Hippocampal formation (tissue), 2 donors: ENCODE data around the gene REEP3.
"Not testable (repeated sequence)": the region's sequence is repeated elsewhere in the genome, so short reads cannot be mapped to it uniquely, and the experiment has no call there.

Experiments used
- DNase-seq, 2 donors: peaks; one replicate each; lab custom pipeline; 2025; lab: John Stamatoyannopoulos, UW

Gene REEP3

DNA sequence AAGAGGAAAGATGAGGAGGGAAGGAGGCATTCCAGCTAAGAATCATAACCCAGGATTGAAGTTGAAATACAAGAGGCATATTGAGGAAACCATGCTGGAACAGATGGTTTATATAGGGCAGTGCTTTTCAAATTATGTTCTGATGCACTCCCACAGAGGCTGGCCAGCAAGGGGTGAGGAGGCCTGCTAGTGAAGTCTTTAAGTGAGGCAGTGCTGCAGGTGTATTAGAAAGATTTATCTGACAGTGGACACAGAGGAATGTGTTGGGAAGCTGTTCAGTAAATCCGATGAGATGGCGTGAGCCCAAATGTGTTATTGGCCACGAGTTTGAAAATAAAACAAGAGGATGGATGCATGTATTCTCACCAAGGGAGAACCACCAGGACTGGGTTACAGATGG, 28.6 kb downstream of the REEP3 start:
- no peak for DNase-seq

DNA sequence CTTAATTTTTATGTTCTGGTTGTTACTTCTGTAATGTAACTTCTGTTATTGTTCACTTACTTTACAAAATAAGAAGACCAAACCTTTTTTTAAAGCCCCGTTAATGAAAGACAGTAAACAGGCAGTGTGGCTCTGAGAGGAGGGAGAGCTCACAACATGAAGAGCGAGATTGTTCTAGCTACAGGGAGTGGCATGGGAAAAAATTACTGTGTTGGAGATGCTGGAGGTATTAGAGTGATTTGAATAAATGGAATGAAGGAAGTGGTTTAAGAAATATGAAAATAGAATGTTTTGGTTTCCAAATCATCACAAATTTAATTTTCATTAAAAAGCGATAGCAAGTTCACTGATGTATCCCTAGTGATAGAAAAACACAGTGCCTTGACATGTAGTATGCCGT, 31.8 kb downstream of the REEP3 start:
- DNase-seq = no peak

DNA sequence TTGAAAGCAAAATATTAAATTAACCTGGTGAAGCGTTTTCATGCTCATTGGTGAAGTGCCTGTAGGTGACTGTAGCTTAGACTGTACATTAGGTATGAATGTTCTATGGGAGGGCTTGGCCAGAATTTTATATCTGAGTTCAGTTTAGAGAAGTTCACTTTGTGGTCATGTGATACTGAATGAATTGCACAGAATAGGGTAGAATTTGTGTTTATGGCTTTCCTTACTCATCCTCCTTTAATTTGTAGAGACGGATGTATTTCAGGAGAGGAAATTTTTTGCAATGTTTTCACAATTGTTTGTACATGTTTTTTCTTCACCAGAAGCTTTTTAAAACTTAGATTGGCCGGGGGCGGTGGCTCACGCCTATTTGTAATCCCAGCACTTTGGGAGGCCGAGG, 32.3 kb downstream of the REEP3 start:
- no peak for DNase-seq

DNA sequence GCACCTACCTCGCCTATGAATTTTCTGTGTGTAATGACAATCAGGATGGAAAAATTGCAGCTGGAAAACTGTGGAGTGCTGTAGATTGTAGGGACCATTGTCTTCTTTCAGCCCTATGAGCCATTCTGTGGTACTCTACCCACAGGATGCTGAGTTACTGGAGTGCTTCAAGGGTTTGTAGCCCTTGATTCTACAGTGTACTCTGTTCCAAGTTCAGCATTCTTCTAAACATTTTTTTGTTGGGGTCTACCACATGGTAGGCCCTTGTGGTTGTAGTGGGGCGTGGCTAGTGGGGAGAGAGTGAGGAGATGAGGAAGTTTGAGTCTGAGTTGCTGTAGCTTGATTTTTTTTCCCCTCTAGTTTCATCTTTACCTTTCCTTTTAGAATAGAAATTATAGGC, 33.5 kb downstream of the REEP3 start:
- no peak for DNase-seq

DNA sequence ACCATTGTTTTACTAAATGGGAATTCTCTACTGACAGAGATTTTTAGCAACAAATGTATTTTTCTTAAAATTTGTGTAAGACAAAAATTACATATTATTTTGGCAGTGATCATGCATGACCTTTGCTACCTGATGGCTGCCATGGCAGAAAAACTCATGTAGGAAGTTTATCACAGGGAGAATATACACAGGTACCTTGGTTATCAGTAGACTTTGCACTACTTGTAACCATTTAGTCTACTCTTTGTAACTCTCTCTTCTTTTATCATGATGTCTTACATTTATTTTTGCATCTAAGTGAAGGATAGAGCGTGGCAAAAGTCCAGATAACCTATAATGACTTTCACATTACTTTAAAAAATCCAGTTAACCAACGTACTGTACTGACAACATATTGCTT, 34.1 kb downstream of the REEP3 start:
- no peak for DNase-seq

DNA sequence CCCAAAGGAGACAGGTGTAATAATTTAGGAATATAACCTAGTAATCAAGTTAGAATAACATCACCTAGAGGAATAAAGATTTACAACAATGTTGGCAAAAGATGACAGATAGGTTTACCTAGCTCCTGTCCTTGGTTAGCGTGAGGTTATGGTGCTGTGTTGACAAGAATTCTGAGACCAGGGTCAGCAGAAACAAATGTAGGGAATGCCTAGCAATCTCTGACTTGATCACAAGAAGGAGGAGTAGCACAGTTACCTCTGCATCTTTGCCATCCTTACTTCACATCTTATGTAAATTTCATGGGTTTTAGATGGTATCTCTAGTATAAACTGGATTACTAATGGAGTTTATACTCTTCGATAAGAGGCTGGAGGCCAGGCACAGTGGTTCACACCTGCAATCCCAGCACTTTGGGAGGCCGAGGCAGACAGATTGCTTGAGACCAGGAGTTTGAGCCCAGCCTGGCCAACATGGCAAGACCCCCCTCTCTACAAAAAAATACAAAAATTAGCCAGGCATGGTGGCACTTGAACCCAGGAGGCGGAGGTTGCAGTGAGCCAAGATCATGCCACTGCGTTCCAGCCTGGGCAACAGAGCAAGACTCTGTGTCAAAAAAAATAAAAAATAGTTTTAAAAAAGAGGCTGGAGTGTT, 37.1 kb downstream of the REEP3 start:
- DNase-seq = no peak

DNA sequence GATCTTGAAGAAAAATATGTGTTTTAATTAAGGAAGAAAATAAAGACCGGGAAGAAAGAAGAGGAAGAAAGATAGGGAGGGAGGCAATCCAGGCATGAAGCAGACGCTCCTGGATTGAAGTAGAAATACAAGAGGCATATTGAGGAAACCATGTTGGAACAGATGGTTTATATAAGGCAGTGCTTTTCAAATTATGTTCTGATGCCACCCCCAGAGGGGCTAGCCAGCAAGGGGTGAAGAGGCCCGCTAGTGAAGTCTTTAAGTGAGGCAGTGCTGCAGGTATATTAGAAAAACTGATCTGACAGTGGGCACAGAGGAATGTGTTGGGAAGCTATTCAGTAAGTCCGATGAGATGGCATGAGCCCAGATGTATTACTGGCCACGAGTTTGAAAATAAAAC, 40.1 kb downstream of the REEP3 start:
- no peak for DNase-seq

DNA sequence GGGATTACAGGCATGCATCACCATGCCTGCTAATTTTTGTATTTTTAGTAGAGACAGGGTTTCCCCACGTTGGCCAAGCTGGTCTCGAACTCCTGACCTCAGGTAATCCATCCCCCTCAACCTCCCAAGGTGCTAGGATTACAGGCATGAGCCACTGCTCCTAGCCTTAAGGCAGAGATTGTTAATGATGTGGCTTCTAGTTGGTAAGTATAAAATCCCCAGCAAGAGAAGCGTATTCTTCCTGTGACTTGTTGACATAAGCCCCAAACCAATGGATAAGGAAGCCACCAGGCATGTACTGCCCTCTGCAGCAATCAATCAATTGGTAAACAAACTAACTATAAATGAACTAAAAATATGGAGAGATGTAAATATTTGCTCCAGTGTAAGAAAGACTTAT, 41.2 kb downstream of the REEP3 start:
- no peak for DNase-seq

DNA sequence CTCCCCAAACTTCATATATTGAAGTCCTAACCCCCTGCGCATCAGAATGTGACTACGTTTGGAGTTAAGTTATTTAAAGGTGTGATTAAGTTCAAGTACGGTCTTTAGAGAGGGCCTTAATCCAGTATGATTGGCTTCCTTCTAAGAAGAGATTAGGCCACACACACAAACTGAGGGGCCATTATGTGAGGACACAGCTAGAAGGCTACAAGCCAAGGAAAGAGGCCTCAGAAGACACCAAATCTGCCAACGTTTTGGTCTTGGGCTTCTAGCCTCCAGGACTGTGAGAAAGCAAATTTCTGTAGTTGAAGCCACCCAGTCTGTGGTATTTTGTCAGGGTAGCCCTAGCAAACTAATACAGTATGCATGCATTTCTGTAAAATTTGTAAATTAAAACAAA, 41.7 kb downstream of the REEP3 start:
- DNase-seq = no peak

DNA sequence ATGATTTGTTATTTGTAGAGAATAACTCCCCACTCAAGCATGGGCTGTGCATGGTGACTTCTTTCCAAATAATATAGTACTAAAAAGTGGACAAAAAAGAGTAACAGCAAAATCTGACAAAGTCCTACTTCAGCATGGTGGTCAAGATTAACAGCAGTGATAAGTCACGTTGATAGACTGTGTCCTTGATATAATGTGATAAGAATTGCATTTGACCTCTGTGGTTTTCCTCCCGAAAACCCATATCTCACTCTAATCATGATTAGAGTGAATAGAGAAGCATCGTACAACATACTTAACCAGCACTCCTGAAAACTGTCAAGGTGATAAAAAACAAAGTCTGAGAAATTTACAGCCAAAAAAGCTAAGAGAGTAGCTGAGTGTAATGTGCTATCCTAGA, 42.4 kb downstream of the REEP3 start:
- no peak for DNase-seq

DNA sequence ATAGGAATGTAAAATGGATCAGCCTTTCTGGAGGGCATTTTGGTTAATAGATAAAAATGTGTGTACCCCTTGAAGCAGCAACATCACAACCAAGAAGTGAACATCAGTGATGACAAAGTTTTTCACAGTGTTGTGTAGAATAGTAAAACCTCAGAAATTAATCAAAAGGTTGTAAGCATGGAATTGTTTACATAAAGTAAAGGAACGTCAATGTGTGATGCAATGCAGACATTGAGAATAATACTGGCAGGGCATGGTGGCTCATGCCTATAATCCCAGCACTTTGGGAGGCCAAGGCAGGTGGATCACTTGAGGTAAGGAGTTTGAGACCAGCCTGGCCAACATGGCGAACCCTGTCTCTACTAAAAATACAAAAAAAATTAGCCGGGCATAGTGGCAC, 43.5 kb downstream of the REEP3 start:
- not testable (repeated sequence) for DNase-seq

DNA sequence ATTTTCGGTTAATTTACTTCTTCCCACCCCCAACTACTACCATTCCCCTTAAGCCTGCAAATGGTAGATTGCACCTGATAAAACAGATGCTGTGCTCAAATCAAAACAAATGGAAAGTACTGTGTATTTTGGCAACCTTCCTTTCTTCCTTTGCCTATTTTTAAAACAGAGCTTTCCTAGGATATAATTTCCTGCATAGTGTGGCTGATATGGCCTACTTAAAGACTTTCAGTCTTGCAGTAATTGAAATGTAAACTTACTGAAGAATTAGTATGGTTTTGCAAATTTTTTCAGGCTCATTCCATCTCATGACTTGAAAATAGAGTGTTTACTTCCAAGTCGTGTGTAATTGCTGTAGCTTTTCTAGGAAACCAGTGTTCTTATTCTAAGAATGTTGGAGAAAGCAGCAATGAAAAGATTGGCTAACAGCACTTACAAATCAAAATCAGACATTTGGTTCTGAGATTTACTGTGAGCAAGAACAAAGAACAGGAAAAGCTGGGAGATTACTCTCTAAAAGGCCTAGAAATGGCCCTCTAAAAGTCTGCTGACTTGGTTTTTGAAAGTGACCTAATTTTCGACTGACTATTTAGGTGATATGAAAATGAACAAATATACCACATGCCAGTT, 52.0 kb downstream of the REEP3 start:
- DNase-seq = peak in 1 of 2 donors; percentile 67

DNA sequence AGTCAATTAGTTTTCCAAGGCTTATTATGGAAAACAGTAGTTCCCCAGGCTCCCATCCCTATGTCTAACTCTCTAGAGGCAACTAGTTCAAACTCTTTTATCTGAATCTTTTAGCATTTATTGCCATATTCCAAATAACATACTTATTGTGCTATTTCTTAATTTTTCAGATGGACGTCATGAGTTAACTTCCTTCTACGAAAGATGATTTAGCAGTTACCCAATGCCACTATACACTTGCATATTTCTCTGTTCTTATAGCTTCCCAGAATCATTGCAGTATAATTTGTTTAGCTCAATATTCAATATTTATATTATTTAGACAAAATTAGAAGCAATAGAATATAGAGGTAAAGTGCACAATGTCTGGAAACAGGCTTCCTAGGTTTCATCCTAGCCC, 52.8 kb downstream of the REEP3 start:
- no peak for DNase-seq

DNA sequence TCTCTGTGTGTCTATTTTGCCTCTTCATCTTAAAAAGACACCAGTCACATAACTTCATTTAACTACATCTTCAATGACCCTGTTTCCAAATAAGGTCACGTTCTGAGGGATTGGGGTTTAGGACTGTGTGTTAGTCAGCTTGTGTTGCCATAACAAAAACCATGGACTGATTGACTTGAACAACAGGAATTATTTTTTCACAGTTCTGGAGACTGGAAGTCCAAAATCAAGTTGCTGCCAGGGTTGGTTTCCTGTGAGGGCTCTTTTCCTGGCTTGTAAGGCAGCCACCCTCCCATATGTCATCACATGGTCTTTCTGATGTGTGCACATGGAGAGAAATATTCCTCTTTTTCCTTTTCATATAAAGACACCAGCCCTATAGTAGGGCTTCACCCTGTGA, 55.3 kb downstream of the REEP3 start:
- no peak for DNase-seq

DNA sequence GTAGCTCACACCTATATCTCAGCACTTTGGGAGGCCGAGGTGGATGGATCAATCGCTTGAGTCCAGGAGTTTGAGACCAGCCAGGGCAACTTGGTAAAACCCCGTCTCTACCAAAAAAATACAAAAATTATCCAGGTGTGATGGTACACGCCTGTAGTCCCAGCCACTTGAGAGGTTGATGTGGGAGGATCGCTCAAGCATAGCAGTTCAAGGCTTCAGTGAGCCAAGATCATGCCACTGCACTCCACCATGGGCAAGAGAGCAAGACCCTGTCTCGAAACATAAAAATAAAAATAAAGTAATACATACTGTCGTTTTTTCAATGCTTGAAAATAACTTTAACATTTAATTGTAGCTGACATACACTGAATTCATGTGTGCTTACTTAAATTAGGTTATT, 57.3 kb downstream of the REEP3 start:
- DNase-seq = no peak

DNA sequence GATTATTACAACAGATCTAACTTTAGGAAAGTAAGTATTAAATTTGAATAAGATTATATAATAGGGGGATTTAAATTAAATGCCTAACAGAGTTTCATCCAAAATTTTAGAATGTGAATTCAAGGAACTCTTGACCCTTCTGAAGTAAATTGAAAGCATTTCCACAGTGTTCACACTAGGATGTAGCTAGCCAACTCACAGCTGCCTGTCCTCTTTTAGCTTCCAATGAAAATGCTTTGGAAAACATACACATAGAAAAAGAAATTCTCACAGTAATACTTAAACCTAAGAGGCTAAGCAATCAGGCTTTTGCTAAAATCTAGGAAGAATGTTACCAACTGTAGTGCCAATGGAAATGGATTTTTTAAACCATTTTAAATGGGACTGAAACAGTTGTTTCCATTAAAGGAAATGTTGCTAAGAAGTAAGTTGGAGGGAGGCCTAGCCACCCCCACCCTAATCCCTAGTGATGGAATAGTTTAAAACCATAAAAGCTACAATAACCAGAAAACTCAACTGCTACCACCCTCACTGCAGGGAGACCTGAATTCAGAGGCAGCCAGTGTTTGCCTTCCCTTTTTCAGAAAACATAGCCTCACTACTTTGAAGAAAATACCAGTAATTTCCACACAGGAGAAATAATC, 58.3 kb downstream of the REEP3 start:
- no peak for DNase-seq

DNA sequence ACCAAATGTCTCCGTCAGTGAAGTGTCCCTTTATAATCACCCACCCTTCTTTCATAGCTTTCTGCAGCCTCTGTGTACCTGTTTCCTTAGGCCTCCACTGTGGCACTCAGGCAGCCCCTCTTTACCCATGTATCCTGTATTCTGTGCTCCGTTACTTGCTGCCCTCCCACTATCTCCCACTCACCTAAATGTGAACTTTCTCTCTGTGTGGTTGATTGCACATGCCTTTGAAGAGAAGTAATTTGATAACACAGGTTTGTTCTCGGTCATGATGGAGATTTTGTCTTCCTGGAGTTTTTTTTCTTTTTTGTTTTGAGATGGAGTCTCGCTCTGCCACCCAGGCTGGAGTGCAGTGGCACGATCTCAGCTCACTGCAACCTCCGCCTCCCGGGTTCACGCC, 61.5 kb downstream of the REEP3 start:
- no peak for DNase-seq

DNA sequence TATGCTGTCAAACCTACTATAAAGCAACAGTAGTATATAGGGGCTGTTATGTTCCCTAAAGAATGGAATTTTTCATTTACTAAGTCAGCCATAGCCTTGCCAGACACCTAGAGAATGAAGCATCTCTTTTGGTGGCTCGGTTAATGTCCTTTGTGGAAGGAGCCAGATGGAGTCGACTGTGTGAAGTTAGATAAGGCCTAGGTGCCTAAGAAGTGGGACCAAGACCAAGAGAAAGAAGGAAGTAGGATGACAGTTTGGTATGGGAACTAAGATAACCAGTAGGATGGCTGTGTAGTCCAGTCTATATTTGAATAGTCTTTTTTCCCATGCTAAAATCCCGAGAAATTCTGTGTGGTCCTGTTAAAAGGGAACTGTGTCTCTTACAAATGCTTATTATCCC, 62.2 kb downstream of the REEP3 start:
- DNase-seq = no peak

DNA sequence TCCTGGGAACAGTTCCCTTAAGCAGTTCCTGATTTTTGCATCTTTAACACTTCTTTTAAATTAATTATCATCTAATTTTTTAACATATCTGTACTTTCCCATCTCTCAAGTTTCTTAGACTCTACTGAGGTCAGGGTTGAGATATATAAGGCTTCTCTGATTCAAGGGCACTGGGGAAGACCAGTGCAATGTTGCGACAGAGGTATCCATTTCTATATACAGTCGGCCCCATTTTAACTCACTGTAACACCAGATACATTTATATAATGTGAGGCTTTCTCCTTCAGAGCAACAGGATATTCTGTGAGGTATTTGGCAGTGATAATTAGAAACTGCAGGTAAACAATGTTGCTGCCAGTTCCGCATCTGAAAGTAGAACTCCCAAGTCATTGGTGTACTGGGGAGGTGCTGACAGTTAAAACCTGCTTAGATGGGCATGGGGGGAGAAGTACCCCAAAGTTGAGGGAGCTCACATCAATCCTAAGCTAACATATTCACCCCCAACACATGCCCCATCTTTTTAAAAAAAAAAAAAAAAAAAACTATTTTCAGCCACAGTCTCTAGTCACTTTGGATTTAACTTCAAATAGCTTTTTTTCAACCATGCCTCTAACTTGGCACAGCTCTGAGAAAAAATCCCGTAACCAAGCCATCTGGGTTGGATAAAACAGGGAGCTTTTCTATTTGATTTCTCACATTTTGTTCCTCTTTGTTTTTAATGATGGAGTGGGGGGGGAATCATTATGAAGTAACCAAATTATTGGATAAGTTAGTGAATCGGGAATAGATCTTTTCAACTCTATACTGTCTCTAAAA, 62.9 kb downstream of the REEP3 start:
- DNase-seq = peak in 1 of 2 donors; percentile 48

DNA sequence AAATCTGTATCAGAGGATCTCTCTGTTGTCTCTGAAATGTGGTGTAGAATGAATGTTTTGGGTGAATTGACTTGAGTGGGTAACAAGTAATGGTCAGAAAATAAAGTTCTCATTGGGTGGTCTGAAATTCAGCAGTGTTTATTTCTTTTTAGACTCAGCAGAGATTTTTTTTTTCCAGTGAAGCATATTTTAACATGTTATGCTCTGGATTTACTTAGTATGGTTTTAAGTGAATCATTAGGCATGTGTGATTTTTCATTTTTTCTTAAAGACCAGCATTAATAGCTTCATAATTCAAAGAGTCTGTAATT, 63.5 kb downstream of the REEP3 start:
- DNase-seq = no peak

DNA sequence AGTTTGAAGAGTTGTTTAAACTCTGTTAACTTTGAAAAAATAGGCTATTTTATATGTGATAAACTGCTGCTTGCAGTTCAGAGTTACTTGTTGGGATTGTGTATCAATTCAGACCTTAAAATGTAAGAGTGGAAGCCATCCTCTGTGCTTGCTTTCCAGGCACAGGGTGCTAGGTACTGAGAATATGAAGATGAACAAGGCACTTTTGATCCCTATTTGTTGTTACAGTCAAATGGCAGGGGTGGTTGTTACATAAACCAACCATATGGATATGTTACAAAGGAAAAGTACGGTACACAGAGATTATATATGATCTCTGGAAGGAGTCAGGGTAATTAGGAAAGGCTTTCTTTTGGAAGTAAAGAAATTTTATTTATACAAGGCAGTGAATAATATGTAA, 63.8 kb downstream of the REEP3 start:
- peak in 1 of 2 donors; percentile 18 for DNase-seq

DNA sequence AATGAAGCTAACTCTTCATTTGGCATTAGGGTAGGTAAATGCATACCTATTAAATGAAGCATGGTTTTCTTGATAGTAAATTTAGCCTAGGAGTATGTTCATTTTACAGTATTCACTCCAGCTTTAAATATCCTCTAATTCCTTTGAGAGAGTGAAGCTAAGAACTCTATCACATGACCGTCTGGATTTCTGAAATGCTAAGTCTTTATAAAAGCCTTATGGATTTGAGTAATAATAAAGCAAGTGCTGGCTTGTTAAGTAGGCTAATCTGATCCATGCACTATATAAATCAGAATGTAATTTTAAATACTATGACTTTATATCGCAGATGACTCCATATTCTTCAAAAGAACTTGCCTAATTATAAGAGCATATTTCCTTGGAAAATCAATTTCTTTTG, 64.8 kb downstream of the REEP3 start:
- no peak for DNase-seq

DNA sequence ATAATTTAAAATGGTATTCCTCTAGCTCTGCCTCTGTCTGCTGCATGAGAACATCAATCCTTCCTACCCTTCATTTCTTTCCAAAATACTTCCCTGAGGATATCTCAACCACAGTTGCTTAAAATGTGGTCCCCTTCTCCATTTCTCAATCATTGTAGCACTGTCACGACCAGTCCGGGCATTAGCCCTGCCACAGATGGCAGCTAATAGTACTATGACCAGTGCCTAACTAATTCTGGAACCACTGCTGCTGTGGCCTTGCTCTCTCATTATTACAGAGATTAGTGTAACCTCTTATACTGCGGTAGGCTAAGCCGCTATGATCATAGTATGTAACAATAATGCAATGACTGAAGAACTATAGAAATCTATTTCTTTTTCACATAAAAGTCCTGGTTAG, 66.0 kb downstream of the REEP3 start:
- DNase-seq = no peak
